Measurements from ENCODE around the gene SMIM32. TPM values are rescaled to one million over a fixed set of nuclear protein-coding genes. Genes with fewer than 3 reads are reported as not detected.

Gene SMIM32
- total and polyA plus RNA-seq, 2 of the 4 experiments (the other 2 are of a cell fraction) = not detected

- H3K27me3 ChIP-seq (ENCODE audit: control insufficient read depth, insufficient read depth, low read length) = peaks cover 50% of the 10 kb centered on the region
These were observed 2.1 kb downstream of the SMIM32 start for GRCh38 chr5:136190904-136191303.

More at GRCh38 chr5:136190904-136191303, 2.1 kb downstream of the SMIM32 start:
- Histone ChIP-seq H3K4me3 (ENCODE audit: insufficient read depth, low read depth, low read length) (no peak overlapping the region), H2BK120ac (ENCODE audit: low read depth, low read length) (no peak overlapping the region), H3K4ac (ENCODE audit: low read depth, low read length) (no peak overlapping the region), H4K5ac (ENCODE audit: low read depth, low read length) (no peak overlapping the region), H3K4me1 (ENCODE audit: control insufficient read depth, insufficient read depth, low read length) (no peaks in the 10 kb centered on the region), H2AFZ (replicated peaks; ENCODE audit: low read length, poor library complexity) (no peak overlapping the region), H3K18ac (ENCODE audit: low read depth, low read length) (no peak overlapping the region), H4K91ac (ENCODE audit: insufficient read depth, low read depth, low read length) (no peak overlapping the region), H3K9me1 (ENCODE audit: insufficient read depth, low read length) (peaks cover 5% of the 10 kb centered on the region; the same call in 1 of the 2 replicates), H2BK15ac (ENCODE audit: low read depth, low read length) (no peak overlapping the region), H2AK5ac (ENCODE audit: low read depth, low read length) (no peak overlapping the region), H3K36me3 (ENCODE audit: control insufficient read depth, insufficient read depth, low read length) (peaks cover 10% of the 10 kb centered on the region), H2BK5ac (ENCODE audit: low read depth, low read length, poor library complexity, severe bottlenecking) (no peak overlapping the region), H3K23ac (ENCODE audit: low read depth, low read length) (no peak overlapping the region), H3K9me3 (ENCODE audit: control insufficient read depth, insufficient read depth, low read length) (no peaks in the 10 kb centered on the region), H3K14ac (replicated peaks; ENCODE audit: low read depth, low read length) (no peak overlapping the region), H3K56ac (ENCODE audit: extremely low read depth, insufficient read depth, low read length) (no peak overlapping the region), H3K9ac (ENCODE audit: low read depth, low read length) (no peak overlapping the region), H4K20me1 (ENCODE audit: insufficient read depth, low read length) (peaks cover 13% of the 10 kb centered on the region), H2AK9ac (replicated peaks; ENCODE audit: low read depth, low read length, poor library complexity) (no peak overlapping the region), H3K4me2 (ENCODE audit: low read depth, low read length) (no peak overlapping the region), H4K8ac (ENCODE audit: low read depth in 2 of 2, low read length in 2 of 2) (no peak overlapping the region), H3K79me1 (ENCODE audit: low read depth in 1 of 2, low read length in 2 of 2) (no peaks in the 10 kb centered on the region), H2BK20ac (ENCODE audit: low read depth, low read length) (no peak overlapping the region), H3K27ac (ENCODE audit: insufficient read depth, low read length) (no peak overlapping the region)
- intact Hi-C loops (cut with micrococcal nuclease) (no loop called here), in situ Hi-C loops (cut with MboI; ENCODE audit: low sequenced_read_pairs) (no loop called here), dilution Hi-C loops (cut with HindIII; ENCODE audit: low sequenced_read_pairs, unreplicated experiment) (no loop called here)
- POLR2A ChIA-PET (ENCODE audit: unreplicated experiment) = no interaction called here
- no peak for DNase-seq
- TF ChIP-seq MXI1 (IDR thresholded peaks at IDR 0.05; ENCODE audit: borderline replicate concordance, low read depth, low read length) (no peak), CHD1 (IDR thresholded peaks at IDR 0.05; ENCODE audit: low read depth, low read length) (no peak), MAFK (IDR thresholded peaks at IDR 0.05; ENCODE audit: low read depth, low read length) (no peak), ELK1 (IDR thresholded peaks at IDR 0.05; ENCODE audit: borderline replicate concordance, low read depth, low read length) (no peak), BHLHE40 (IDR thresholded peaks at IDR 0.05; ENCODE audit: low read depth, low read length) (no peak), FOS (IDR thresholded peaks at IDR 0.05; ENCODE audit: low read depth, low read length) (no peak), MAZ (IDR thresholded peaks at IDR 0.05; ENCODE audit: borderline replicate concordance, low read depth, low read length) (no peak), CEBPB (IDR thresholded peaks at IDR 0.05; ENCODE audit: low read depth, low read length) (no peak), NFE2L2 (IDR thresholded peaks at IDR 0.05; ENCODE audit: low read depth, low read length) (no peak), RCOR1 (IDR thresholded peaks at IDR 0.05; ENCODE audit: insufficient replicate concordance, low read length) (no peak)
- whole genome bisulfite sequencing, 2 experiments (ENCODE audit: extremely low coverage in 2 of 2, insufficient read length in 1 of 2) = 33% methylated on average over 1 of the region's 1 CpG; no CpG with 5 or more reads in 1 of the 2 experiments
- CTCF ChIA-PET = interaction anchor here (0.9 kb wide), 1 partner anchor 9 kb away, joined by 4 read pairs; no protein-coding TSS in a partner anchor
- ATAC-seq (ENCODE audit: low read depth) = no peak
- BruUV-seq (replicated peaks) = no TSS peak

Measured in IMR-90 (cell line).